GM06990 (cell line): ENCODE data around the gene C1QB.

Source experiments
- DNase-seq: peaks from one replicate; pipeline ENCODE4 v3.0.0-alpha.2; 2011; ENCODE audit not compliant: insufficient read length; ENCODE audit errors: extremely low read depth
- H3K27me3 ChIP-seq: replicated peaks from 2 replicates; pipeline ENCODE4 v1.6.0; 2011; ENCODE audit warnings: low read length; ENCODE audit not compliant: control insufficient read depth, insufficient read depth
- H3K36me3 ChIP-seq: 2 replicates; pipeline ENCODE4 v1.5.1; 2011; ENCODE audit warnings: low read length; ENCODE audit not compliant: control insufficient read depth, insufficient read depth
- H3K4me3 ChIP-seq: replicated peaks from 2 replicates; pipeline ENCODE4 v1.5.1; 2011; ENCODE audit warnings: low read depth, mild to moderate bottlenecking, control low read depth, low read length
- CTCF ChIP-seq: IDR thresholded peaks from 2 replicates; pipeline ENCODE4 v1.5.1; 2011; ENCODE audit warnings: low read length, control low read depth, mild to moderate bottlenecking, inconsistent platforms; ENCODE audit not compliant: insufficient read depth, poor library complexity, severe bottlenecking

Gene C1QB

GRCh38 chr1:22652881-22653316, at the start of gene C1QB:
Gene C1QB, plus strand, starts transcription at chr1:22653236. Its CDS starts 6,227 bp downstream, at chr1:22659463.
- Histone ChIP-seq H3K4me3 (no peak within 1 kb of the TSS), H3K27me3 (no peaks in the 10 kb centered on the region; the same call in none of the 2 replicates), H3K36me3 (no peaks in the 10 kb centered on the region)
- TF ChIP-seq CTCF = no peak
- no peak for DNase-seq

GRCh38 chr1:22606161-22606560, 46.9 kb upstream of the C1QB start:
- H3K27me3 ChIP-seq = no peaks in the 10 kb centered on the region; the same call in 1 of the 2 replicates

GRCh38 chr1:22607154-22607553, 45.9 kb upstream of the C1QB start:
- Histone ChIP-seq H3K4me3 (no peak overlapping the region), H3K27me3 (peaks cover 1% of the 10 kb centered on the region; the same call in 1 of the 2 replicates), H3K36me3 (no peaks in the 10 kb centered on the region)
- no peak for TF ChIP-seq CTCF
- no peak for DNase-seq

More at GRCh38 chr1:22606161-22606560, 46.9 kb upstream of the C1QB start:
- H3K4me3 ChIP-seq = no peak overlapping the region
- no peaks in the 10 kb centered on the region for H3K36me3 ChIP-seq
- TF ChIP-seq CTCF = no peak
- no peak for DNase-seq

GRCh38 chr1:22608361-22608760, 44.7 kb upstream of the C1QB start:
- Histone ChIP-seq H3K4me3 (no peak overlapping the region), H3K27me3 (peaks cover 1% of the 10 kb centered on the region; the same call in 1 of the 2 replicates), H3K36me3 (no peaks in the 10 kb centered on the region)
- no peak for DNase-seq
- no peak for TF ChIP-seq CTCF

GRCh38 chr1:22609291-22609690, 43.7 kb upstream of the C1QB start:
- peaks cover 1% of the 10 kb centered on the region; the same call in 1 of the 2 replicates for H3K27me3 ChIP-seq
- no peak overlapping the region for H3K4me3 ChIP-seq
- TF ChIP-seq CTCF = no peak
- no peak for DNase-seq
- no peaks in the 10 kb centered on the region for H3K36me3 ChIP-seq

GRCh38 chr1:22611530-22611947, 41.5 kb upstream of the C1QB start:
- DNase-seq = no peak
- Histone ChIP-seq H3K4me3 (no peak overlapping the region), H3K36me3 (no peaks in the 10 kb centered on the region), H3K27me3 (peaks cover 1% of the 10 kb centered on the region; the same call in 1 of the 2 replicates)
- no peak for TF ChIP-seq CTCF
